Activated CD8-positive, alpha-beta memory T cell treated with anti-CD3 and anti-CD28 coated beads, Interleukin-2, amount 10 ng/mL, durations not matched to agents 7 days and 5 days (primary cell): ENCODE results near the gene CIART. TPM values are rescaled to one million over a fixed set of nuclear protein-coding genes. Genes with fewer than 3 reads are reported as not detected.
A peak's percentile ranks its signal among the peaks of the same experiment; 100 is the strongest.

Experiments used
- ATAC-seq: fragments of 150-1000 bp; cut with Tn5 transposase; one replicate; pipeline ENCODE4 v1.10.0; 2021; ENCODE audit warnings: moderate library complexity
- CTCF ChIA-PET: fragments of 350-600 bp; sonication (Branson Sonifier 250); formaldehyde crosslinking; loops from one replicate; lab custom pipeline; 2021; ENCODE audit warnings: antibody characterized with exemption; lab: Charles Lee
- DNase-seq: peaks from one replicate; pipeline ENCODE4 v3.0.0-alpha.2; 2020
- H3K27ac Mint-ChIP-seq: one replicate; pipeline ENCODE4 v1.8.0; 2021; ENCODE audit warnings: mild to moderate bottlenecking, mixed read lengths
- H3K27me3 Mint-ChIP-seq: one replicate; pipeline ENCODE4 v1.8.0; 2021; ENCODE audit warnings: mixed read lengths
- H3K36me3 Mint-ChIP-seq: one replicate; pipeline ENCODE4 v1.8.0; 2021; ENCODE audit warnings: mild to moderate bottlenecking, mixed read lengths
- H3K4me1 Mint-ChIP-seq: one replicate; pipeline ENCODE4 v1.8.0; 2021; ENCODE audit warnings: mixed read lengths
- H3K4me3 Mint-ChIP-seq: one replicate; pipeline ENCODE4 v1.8.0; 2021; ENCODE audit warnings: mild to moderate bottlenecking, moderate library complexity, mixed read lengths
- H3K9me3 Mint-ChIP-seq: one replicate; pipeline ENCODE4 v1.8.0; 2022; ENCODE audit warnings: low read depth, mixed read lengths
- total RNA-seq, 2 experiments: library from RNA; stranded (reverse); gene quantifications; one replicate each; pipeline ENCODE4 v1.2.3, GENCODE V29; 2021

CIART gene
- total RNA-seq, 2 experiments from 2014 or later: 0.44 to 1.7 TPM

DNA sequence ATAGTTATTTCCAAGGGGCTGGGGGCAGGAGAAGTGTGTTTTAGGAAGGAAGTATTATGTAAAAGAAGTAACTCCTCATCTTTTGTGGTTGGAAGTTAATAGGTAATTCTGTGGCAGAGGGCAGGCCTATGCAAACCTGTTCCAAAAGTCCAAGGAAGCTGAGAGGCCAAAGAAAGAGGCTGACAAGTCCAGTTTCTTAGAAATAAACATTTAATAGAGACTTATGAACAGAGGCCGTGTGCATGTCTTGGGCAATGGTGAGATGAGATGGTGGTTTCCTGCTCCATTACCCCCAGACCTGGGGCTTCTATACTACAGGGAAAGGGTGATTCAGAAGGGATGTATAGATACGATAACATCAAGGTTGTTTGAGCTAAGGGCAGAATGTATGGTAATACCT, 32.4 kb upstream of the CIART start:
- Mint-ChIP-seq H3K27me3 (peaks cover 8% of the 10 kb centered on the region), H3K4me1 (no peaks in the 10 kb centered on the region), H3K36me3 (no peaks in the 10 kb centered on the region), H3K4me3 (no peak overlapping the region), H3K27ac (no peak overlapping the region), H3K9me3 (no peaks in the 10 kb centered on the region)
- no peak for ATAC-seq
- CTCF ChIA-PET: interaction anchor here (1.3 kb wide), 1 partner anchor 283 kb away, joined by 5 read pairs; no protein-coding TSS in a partner anchor
- DNase-seq: no peak

- H3K27ac Mint-ChIP-seq: peak overlapping the region; percentile 5
- H3K27me3 Mint-ChIP-seq: peaks cover 46% of the 10 kb centered on the region
- DNase-seq (no peak), ATAC-seq (no peak)
- peaks cover 20% of the 10 kb centered on the region for H3K4me1 Mint-ChIP-seq
- no peaks in the 10 kb centered on the region for H3K36me3 Mint-ChIP-seq
- peak overlapping the region; percentile 12 for H3K4me3 Mint-ChIP-seq
- CTCF ChIA-PET: interaction anchor here (0.6 to 5.3 kb wide), 47 partner anchors 10 to 747 kb away, joined by 3 to 89 read pairs (median 4); partner anchors contain the start of genes ADAMTSL4, APH1A, C1orf54 and CIART
- no peaks in the 10 kb centered on the region for H3K9me3 Mint-ChIP-seq
Measured at GRCh38 chr1:150256198-150256553, 26.2 kb upstream of the CIART start.

DNA sequence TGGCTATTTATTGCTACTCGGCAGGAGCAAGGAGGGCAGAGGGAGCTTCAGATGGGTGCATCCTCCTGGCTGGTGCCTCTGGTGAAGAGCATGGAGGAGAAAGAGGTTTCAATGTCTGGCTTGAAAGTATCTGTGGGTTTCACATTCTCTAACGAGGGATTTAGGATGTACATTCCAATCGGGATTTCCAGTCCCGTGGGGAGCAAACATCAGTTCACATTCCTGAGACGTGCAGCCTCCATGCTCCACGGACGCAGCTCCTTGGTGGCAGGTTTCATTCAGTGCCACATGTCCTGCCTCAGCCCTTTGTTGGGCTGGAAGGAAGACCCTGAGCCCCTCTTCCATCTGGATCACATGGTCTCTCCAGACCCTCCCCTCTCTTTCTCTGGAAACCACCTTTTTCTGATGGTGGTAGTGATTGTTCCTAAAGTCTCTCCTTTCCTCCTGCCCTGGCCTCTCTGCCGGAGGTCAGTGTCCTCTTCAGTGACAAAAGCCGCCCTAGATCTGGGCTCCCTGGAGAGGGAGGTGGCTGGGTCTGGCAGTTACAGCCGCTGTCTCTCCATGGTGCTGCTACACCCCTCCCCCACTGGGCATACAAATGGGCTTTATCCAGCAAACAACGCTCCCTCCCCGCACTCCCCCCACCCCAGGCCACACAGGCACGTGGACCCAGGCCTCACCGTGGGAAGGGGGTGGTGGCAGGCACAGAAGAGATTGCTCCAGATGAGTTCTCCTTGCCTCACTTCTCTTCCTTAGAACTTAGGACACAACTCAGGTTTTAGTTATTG, 25.6 kb upstream of the CIART start:
- no peak for ATAC-seq
- H3K27me3 Mint-ChIP-seq: peaks cover 46% of the 10 kb centered on the region
- CTCF ChIA-PET: interaction anchor here (0.6 to 5.3 kb wide), 42 partner anchors 9 to 747 kb away, joined by 3 to 89 read pairs (median 5); partner anchors contain the start of genes APH1A, C1orf54, CIART and FALEC
- no peak for DNase-seq
- no peaks in the 10 kb centered on the region for H3K9me3 Mint-ChIP-seq
- no peak overlapping the region for H3K4me3 Mint-ChIP-seq
- no peak overlapping the region for H3K27ac Mint-ChIP-seq
- H3K36me3 Mint-ChIP-seq: no peaks in the 10 kb centered on the region
- peaks cover 20% of the 10 kb centered on the region for H3K4me1 Mint-ChIP-seq

GRCh38 chr1:150257624-150258585, 24.4 kb upstream of the CIART start, which contains the start of gene CA14:
Gene CA14, plus strand, starts transcription at chr1:150257774. Its CDS starts 355 bp downstream, at chr1:150258129.
- Mint-ChIP-seq H3K4me1 (peaks cover 20% of the 10 kb centered on the region), H3K36me3 (no peaks in the 10 kb centered on the region), H3K4me3 (no peak within 1 kb of the TSS), H3K9me3 (no peaks in the 10 kb centered on the region), H3K27me3 (peaks cover 46% of the 10 kb centered on the region), H3K27ac (no peak within 1 kb of the TSS)
- ATAC-seq (no peak), DNase-seq (no peak)
- CTCF ChIA-PET: interaction anchor here (0.9 to 5.3 kb wide), 8 partner anchors 11 to 302 kb away, joined by 3 to 89 read pairs (median 18); partner anchors contain the start of genes APH1A, C1orf54, CIART and FALEC

GRCh38 chr1:150259217-150259616, 23.1 kb upstream of the CIART start:
- ATAC-seq (no peak), DNase-seq (no peak)
- CTCF ChIA-PET: interaction anchor here (0.9 to 1.2 kb wide), 2 partner anchors 13 to 19 kb away, joined by 3 to 4 read pairs; partner anchors contain the start of gene C1orf54
- H3K4me1 Mint-ChIP-seq: peaks cover 20% of the 10 kb centered on the region
- no peaks in the 10 kb centered on the region for H3K36me3 Mint-ChIP-seq
- H3K9me3 Mint-ChIP-seq: no peaks in the 10 kb centered on the region
- H3K4me3 Mint-ChIP-seq: no peak overlapping the region
- H3K27me3 Mint-ChIP-seq: peaks cover 40% of the 10 kb centered on the region
- no peak overlapping the region for H3K27ac Mint-ChIP-seq

DNA sequence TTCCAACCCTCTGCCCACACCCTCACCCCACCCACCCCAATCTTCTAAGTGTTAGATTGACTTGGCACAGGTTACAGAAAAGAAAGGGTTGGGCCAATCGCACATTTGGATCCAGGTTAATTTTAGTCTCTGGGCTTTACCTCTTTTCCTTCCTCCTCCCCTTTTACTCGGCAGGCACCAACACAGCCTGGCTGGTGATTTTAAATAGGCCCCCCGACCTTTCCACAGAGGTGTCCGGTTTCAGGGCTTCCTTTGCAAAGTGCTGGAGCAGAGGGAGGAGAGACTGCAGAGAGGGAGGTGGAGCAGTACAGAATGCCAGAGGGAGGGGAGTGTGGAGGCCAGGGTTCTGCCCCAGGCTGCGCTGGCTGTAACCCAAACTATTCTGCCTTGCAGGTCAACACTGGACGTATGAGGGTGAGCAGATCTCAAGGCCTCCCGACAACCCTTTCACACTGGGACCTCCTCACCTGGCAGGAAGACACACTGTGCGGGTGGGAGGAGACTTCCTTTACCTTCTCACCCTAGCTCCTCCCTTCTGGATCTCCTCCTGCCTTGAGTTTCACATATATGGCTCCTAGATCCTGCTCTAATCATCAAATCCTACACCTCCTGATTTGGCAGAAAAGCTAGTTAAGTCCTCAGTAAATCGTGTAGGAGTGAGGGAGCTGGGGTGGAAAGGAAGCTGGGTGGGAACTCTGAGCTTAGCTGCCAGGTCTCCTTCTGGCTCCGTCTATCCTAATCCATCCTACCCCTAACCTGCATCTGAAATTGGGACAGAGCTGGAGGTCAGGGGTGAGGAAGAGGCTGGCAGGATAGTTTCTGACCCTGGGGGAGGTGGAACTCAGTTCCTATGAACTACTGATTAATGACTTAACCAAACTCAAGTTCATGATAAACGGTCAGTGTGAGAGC, 22.3 kb upstream of the CIART start:
- no peak for ATAC-seq
- H3K27ac Mint-ChIP-seq: no peak overlapping the region
- peaks cover 40% of the 10 kb centered on the region for H3K27me3 Mint-ChIP-seq
- peaks cover 4% of the 10 kb centered on the region for H3K36me3 Mint-ChIP-seq
- no peak overlapping the region for H3K4me3 Mint-ChIP-seq
- no peaks in the 10 kb centered on the region for H3K9me3 Mint-ChIP-seq
- peaks cover 20% of the 10 kb centered on the region for H3K4me1 Mint-ChIP-seq
- CTCF ChIA-PET: interaction anchor here (0.8 to 3.6 kb wide), 4 partner anchors 9 to 21 kb away, joined by 3 to 15 read pairs (median 4); partner anchors contain the start of genes APH1A and C1orf54
- no peak for DNase-seq

DNA sequence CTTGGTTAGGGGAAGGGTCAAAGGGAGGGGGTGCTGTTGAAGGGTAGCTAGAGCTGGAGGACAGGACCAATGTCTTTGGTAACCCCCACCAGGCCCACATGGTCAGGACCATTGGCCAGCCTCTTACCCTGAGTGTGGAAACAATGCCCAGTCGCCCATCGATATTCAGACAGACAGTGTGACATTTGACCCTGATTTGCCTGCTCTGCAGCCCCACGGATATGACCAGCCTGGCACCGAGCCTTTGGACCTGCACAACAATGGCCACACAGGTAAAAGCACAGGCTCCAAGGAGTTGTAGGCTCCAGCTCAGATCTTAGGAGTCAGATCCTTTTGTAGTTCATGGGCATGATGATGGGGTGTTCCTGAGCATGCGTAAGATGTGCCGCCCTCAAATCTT, 21.0 kb upstream of the CIART start:
- ATAC-seq (no peak), DNase-seq (no peak)
- Mint-ChIP-seq H3K27ac (no peak overlapping the region), H3K9me3 (no peaks in the 10 kb centered on the region), H3K36me3 (peaks cover 16% of the 10 kb centered on the region), H3K4me3 (no peak overlapping the region), H3K4me1 (peaks cover 13% of the 10 kb centered on the region), H3K27me3 (peaks cover 32% of the 10 kb centered on the region)
- CTCF ChIA-PET: interaction anchor here (3.6 kb wide), 1 partner anchor 20 kb away, joined by 15 read pairs; no protein-coding TSS in a partner anchor

DNA sequence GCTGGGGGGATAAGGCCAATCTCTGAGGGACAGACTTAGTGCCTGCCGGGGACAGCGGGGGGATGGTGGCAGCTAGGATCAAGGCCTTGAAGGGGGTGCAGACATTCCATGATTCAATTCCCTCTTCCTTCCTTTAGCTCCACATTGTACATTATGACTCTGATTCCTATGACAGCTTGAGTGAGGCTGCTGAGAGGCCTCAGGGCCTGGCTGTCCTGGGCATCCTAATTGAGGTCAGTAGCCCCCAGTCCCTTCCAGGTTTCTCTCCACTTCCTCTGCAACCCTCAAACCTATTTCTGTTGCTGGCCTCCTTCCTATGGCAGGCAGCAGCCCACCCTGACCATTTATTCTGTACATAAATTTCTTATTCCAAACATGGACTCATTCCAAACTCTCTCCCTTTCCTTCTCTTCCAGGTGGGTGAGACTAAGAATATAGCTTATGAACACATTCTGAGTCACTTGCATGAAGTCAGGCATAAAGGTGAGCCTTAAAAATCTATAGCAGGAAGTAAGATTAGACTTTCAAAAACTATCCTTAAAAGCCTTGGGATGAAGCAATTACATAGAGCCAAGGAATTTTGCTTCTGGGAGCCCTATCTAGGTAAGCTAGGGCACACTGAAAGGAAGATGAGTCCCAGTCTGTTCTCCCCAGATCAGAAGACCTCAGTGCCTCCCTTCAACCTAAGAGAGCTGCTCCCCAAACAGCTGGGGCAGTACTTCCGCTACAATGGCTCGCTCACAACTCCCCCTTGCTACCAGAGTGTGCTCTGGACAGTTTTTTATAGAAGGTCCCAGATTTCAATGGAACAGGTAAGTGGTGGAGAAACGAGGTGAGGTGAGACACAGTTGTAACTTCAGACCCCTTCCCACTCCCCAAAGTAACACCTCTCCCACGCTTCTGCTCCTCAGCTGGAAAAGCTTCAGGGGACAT, 19.7 kb upstream of the CIART start:
- no peak for ATAC-seq
- H3K4me1 Mint-ChIP-seq: peaks cover 16% of the 10 kb centered on the region
- H3K9me3 Mint-ChIP-seq: no peaks in the 10 kb centered on the region

GRCh38 chr1:150263549-150263948, 18.8 kb upstream of the CIART start:
- H3K27ac Mint-ChIP-seq: no peak overlapping the region
- H3K36me3 Mint-ChIP-seq: peaks cover 31% of the 10 kb centered on the region
- ATAC-seq: no peak
- CTCF ChIA-PET: interaction anchor here (3.6 kb wide), 1 partner anchor 17 kb away, joined by 15 read pairs; no protein-coding TSS in a partner anchor
- no peak for DNase-seq
- no peaks in the 10 kb centered on the region for H3K9me3 Mint-ChIP-seq
- no peak overlapping the region for H3K4me3 Mint-ChIP-seq
- H3K27me3 Mint-ChIP-seq: peaks cover 10% of the 10 kb centered on the region
- peaks cover 22% of the 10 kb centered on the region for H3K4me1 Mint-ChIP-seq

More for the DNA sequence above, 19.7 kb upstream of the CIART start:
- Mint-ChIP-seq H3K27me3 (peaks cover 19% of the 10 kb centered on the region), H3K27ac (no peak overlapping the region), H3K36me3 (peaks cover 26% of the 10 kb centered on the region), H3K4me3 (no peak overlapping the region)
- CTCF ChIA-PET: interaction anchor here (0.7 to 3.6 kb wide), 2 partner anchors 18 to 115 kb away, joined by 3 to 15 read pairs; no protein-coding TSS in a partner anchor
- no peak for DNase-seq

DNA sequence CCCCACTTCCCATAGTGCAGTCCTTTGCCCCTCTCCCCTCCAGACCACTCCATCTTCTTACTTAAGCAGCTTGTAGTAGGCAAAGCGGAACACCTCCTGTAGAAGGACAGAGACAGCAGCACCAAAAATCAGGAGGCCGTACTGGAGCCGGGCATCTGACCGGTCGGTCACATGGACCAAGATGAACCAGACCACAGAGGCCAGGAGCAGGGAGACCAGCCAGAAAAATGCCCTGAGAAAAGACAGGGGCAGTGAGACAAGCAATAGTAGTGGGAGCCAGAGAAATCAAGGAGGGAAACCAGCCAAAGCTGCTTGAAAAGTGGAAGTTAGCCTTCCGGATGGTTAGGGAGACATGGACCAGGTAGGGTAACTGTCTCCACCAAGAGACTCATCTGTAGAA, 14.5 kb upstream of the CIART start:
- Mint-ChIP-seq H3K4me3 (peak overlapping the region; percentile 94), H3K27ac (peak overlapping the region; percentile 99), H3K4me1 (peaks cover 33% of the 10 kb centered on the region), H3K36me3 (peaks cover 31% of the 10 kb centered on the region), H3K9me3 (no peaks in the 10 kb centered on the region), H3K27me3 (no peaks in the 10 kb centered on the region)
- DNase-seq (no peak), ATAC-seq (no peak)
- CTCF ChIA-PET: interaction anchor here (2.8 kb wide), 1 partner anchor 12 kb away, joined by 22 read pairs; the partner anchor contains the start of gene CA14

DNA sequence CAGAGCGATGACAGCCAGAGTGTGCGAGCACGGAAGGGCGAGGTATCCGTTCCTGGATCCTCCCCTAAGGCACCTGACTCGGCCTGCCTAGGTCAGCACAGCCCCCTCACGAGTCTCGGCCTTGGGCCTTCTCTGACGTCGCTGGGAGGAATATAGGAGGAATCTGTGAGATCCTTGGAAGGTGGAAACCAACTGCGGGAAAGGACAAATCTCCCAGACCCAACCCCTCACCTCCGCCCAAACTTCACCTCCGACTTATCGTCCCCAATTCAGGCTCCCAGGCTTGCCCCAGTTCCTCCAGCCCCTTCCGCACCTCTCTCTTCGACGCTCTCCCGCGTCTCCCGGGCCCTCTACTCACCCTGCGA, 14.0 kb upstream of the CIART start:
- peak overlapping the region; percentile 99 for H3K27ac Mint-ChIP-seq
- CTCF ChIA-PET: interaction anchor here (1.0 to 2.8 kb wide), 5 partner anchors 8 to 293 kb away, joined by 3 to 22 read pairs (median 3); partner anchors contain the start of gene CA14
- DNase-seq (peak; percentile 71), ATAC-seq (peak; percentile 51)
- H3K4me1 Mint-ChIP-seq: peaks cover 33% of the 10 kb centered on the region
- H3K9me3 Mint-ChIP-seq: no peaks in the 10 kb centered on the region
- peak overlapping the region; percentile 94 for H3K4me3 Mint-ChIP-seq
- peaks cover 31% of the 10 kb centered on the region for H3K36me3 Mint-ChIP-seq
- no peaks in the 10 kb centered on the region for H3K27me3 Mint-ChIP-seq
